ENCODE data around the gene OVCH2. TPM values are rescaled to one million over a fixed set of nuclear protein-coding genes. Genes with fewer than 3 reads are reported as not detected.

Gene OVCH2
- total RNA-seq, 1 experiment from 2014 or later, result not detected

GRCh38 chr11:7677796-7678201 lies 28.5 kb downstream of the OVCH2 start:
- no peaks in the 10 kb centered on the region for H3K4me1 ChIP-seq
- no peaks in the 10 kb centered on the region for H3K9me3 ChIP-seq (replicated peaks)
- no peak for DNase-seq
- no peak overlapping the region for H3K4me3 ChIP-seq
- H3K27ac ChIP-seq, result no peak overlapping the region
- H3K36me3 ChIP-seq, result no peaks in the 10 kb centered on the region
- 0 out of 2 replicates have a peak, but pooled peaks cover 10% of the 10 kb centered on the region for H3K27me3 ChIP-seq

GRCh38 chr11:7677071-7677470 lies 29.2 kb downstream of the OVCH2 start:
- no peaks in the 10 kb centered on the region for H3K36me3 ChIP-seq
- no peaks in the 10 kb centered on the region for H3K4me1 ChIP-seq
- 0 out of 2 replicates have a peak, but pooled peaks cover 10% of the 10 kb centered on the region for H3K27me3 ChIP-seq
- H3K9me3 ChIP-seq (replicated peaks), result no peaks in the 10 kb centered on the region
- no peak overlapping the region for H3K27ac ChIP-seq
- no peak overlapping the region for H3K4me3 ChIP-seq
- DNase-seq, result no peak

- no peaks in the 10 kb centered on the region for H3K36me3 ChIP-seq
- no peak overlapping the region for H3K27ac ChIP-seq
- H3K4me1 ChIP-seq, result no peaks in the 10 kb centered on the region
- H3K4me3 ChIP-seq, result no peak overlapping the region
- DNase-seq, result no peak
- 0 out of 2 replicates have a peak, but pooled peaks cover 10% of the 10 kb centered on the region for H3K27me3 ChIP-seq
- no peaks in the 10 kb centered on the region for H3K9me3 ChIP-seq (replicated peaks)
Observed at GRCh38 chr11:7675631-7676030, 30.6 kb downstream of the OVCH2 start.

GRCh38 chr11:7673724-7674434 lies 32.4 kb downstream of the OVCH2 start:
- H3K4me1 ChIP-seq, result no peaks in the 10 kb centered on the region
- no peaks in the 10 kb centered on the region for H3K9me3 ChIP-seq (replicated peaks)
- no peaks in the 10 kb centered on the region for H3K36me3 ChIP-seq
- 0 out of 2 replicates have a peak, but pooled peaks cover 10% of the 10 kb centered on the region for H3K27me3 ChIP-seq
- no peak for DNase-seq
- no peak overlapping the region for H3K4me3 ChIP-seq
- H3K27ac ChIP-seq, result no peak overlapping the region

GRCh38 chr11:7672960-7673723 lies 33.1 kb downstream of the OVCH2 start, which contains the start of gene CYB5R2:
Gene CYB5R2 (minus strand): TSS chr11:7673500. CDS start chr11:7672825, 675 bp downstream.
- H3K27me3 ChIP-seq, result 0 out of 2 replicates have a peak, but pooled peaks cover 6% of the 10 kb centered on the region
- no peak within 1 kb of the TSS for H3K27ac ChIP-seq
- H3K4me3 ChIP-seq, result no peak within 1 kb of the TSS
- no peak for DNase-seq
- no peaks in the 10 kb centered on the region for H3K9me3 ChIP-seq (replicated peaks)
- H3K36me3 ChIP-seq, result no peaks in the 10 kb centered on the region
- no peaks in the 10 kb centered on the region for H3K4me1 ChIP-seq

- DNase-seq, result no peak
- Histone ChIP-seq H3K27ac (no peak overlapping the region), H3K4me1 (no peaks in the 10 kb centered on the region), H3K9me3 (replicated peaks) (no peaks in the 10 kb centered on the region), H3K4me3 (no peak overlapping the region), H3K27me3 (0 out of 2 replicates have a peak, but pooled peaks cover 6% of the 10 kb centered on the region), H3K36me3 (no peaks in the 10 kb centered on the region)
Observed at GRCh38 chr11:7672276-7672959, 33.9 kb downstream of the OVCH2 start.

GRCh38 chr11:7671347-7672215 lies 34.7 kb downstream of the OVCH2 start:
- Histone ChIP-seq H3K27ac (no peak overlapping the region), H3K36me3 (no peaks in the 10 kb centered on the region), H3K9me3 (replicated peaks) (no peaks in the 10 kb centered on the region), H3K27me3 (0 out of 2 replicates have a peak, but pooled peaks cover 4% of the 10 kb centered on the region), H3K4me3 (no peak overlapping the region), H3K4me1 (no peaks in the 10 kb centered on the region)
- DNase-seq, result no peak

GRCh38 chr11:7670641-7671040 lies 35.6 kb downstream of the OVCH2 start:
- H3K36me3 ChIP-seq, result no peaks in the 10 kb centered on the region
- no peak for DNase-seq
- 0 out of 2 replicates have a peak, but pooled peaks cover 2% of the 10 kb centered on the region for H3K27me3 ChIP-seq
- no peaks in the 10 kb centered on the region for H3K4me1 ChIP-seq
- no peak overlapping the region for H3K27ac ChIP-seq
- H3K9me3 ChIP-seq (replicated peaks), result no peaks in the 10 kb centered on the region
- H3K4me3 ChIP-seq, result no peak overlapping the region

GRCh38 chr11:7668911-7669310 lies 37.4 kb downstream of the OVCH2 start:
- DNase-seq, result no peak
- Histone ChIP-seq H3K27ac (no peak overlapping the region), H3K4me3 (no peak overlapping the region), H3K36me3 (no peaks in the 10 kb centered on the region), H3K4me1 (no peaks in the 10 kb centered on the region), H3K9me3 (replicated peaks) (no peaks in the 10 kb centered on the region), H3K27me3 (no peaks in the 10 kb centered on the region)

GRCh38 chr11:7668464-7668863 lies 37.8 kb downstream of the OVCH2 start:
- no peak overlapping the region for H3K4me3 ChIP-seq
- no peaks in the 10 kb centered on the region for H3K9me3 ChIP-seq (replicated peaks)
- no peaks in the 10 kb centered on the region for H3K36me3 ChIP-seq
- H3K4me1 ChIP-seq, result no peaks in the 10 kb centered on the region
- no peak overlapping the region for H3K27ac ChIP-seq
- no peaks in the 10 kb centered on the region for H3K27me3 ChIP-seq
- DNase-seq, result no peak

GRCh38 chr11:7667460-7667859 lies 38.8 kb downstream of the OVCH2 start:
- no peak overlapping the region for H3K4me3 ChIP-seq
- H3K9me3 ChIP-seq (replicated peaks), result no peaks in the 10 kb centered on the region
- H3K4me1 ChIP-seq, result no peaks in the 10 kb centered on the region
- H3K36me3 ChIP-seq, result no peaks in the 10 kb centered on the region
- H3K27me3 ChIP-seq, result no peaks in the 10 kb centered on the region
- DNase-seq, result peak; percentile 27 to 45
- no peak overlapping the region for H3K27ac ChIP-seq

- Histone ChIP-seq H3K9me3 (replicated peaks) (no peaks in the 10 kb centered on the region), H3K4me3 (no peak overlapping the region), H3K36me3 (no peaks in the 10 kb centered on the region), H3K27me3 (no peaks in the 10 kb centered on the region), H3K4me1 (no peaks in the 10 kb centered on the region), H3K27ac (no peak overlapping the region)
- DNase-seq, result no peak
Observed at GRCh38 chr11:7666292-7666866, 39.9 kb downstream of the OVCH2 start.

- no peaks in the 10 kb centered on the region for H3K36me3 ChIP-seq
Observed at GRCh38 chr11:7665473-7666291, 40.6 kb downstream of the OVCH2 start.

More at GRCh38 chr11:7665473-7666291, 40.6 kb downstream of the OVCH2 start:
- Histone ChIP-seq H3K27ac (no peak overlapping the region), H3K9me3 (replicated peaks) (no peaks in the 10 kb centered on the region), H3K4me3 (no peak overlapping the region), H3K27me3 (no peaks in the 10 kb centered on the region), H3K4me1 (no peaks in the 10 kb centered on the region)
- peak; percentile 71 to 79 for DNase-seq

Data from SJCRH30 (cell line).